ENCODE results near the gene SLC30A9. TPM values are rescaled to one million over a fixed set of nuclear protein-coding genes. Genes with fewer than 3 reads are reported as not detected.

SLC30A9 gene
- total RNA-seq, 1 experiment from 2014 or later = 32.4 TPM

- H3K9me3 ChIP-seq (ENCODE audit: control insufficient read depth, insufficient read depth, low read depth, low read length) = no peaks in the 10 kb centered on the region
- TF ChIP-seq SIN3A (IDR thresholded peaks at IDR 0.05; ENCODE audit: borderline replicate concordance, insufficient read depth, low read depth, low read length) (no peak), TCF7L2 (IDR thresholded peaks at IDR 0.05; ENCODE audit: low read depth, low read length) (no peak), POLR2AphosphoS5 (IDR thresholded peaks at IDR 0.05; ENCODE audit: low read depth, low read length) (no peak), REST (IDR thresholded peaks at IDR 0.05; ENCODE audit: insufficient read depth in 1 of 2, low read depth in 2 of 2, low read length in 1 of 2) (no peak), CTCF (IDR thresholded peaks at IDR 0.05) (no peak)
- intact Hi-C loops (cut with micrococcal nuclease; ENCODE audit: unreplicated experiment) = no loop called here
- no peak overlapping the region for H3K27ac ChIP-seq (ENCODE audit: low read length)
- in situ Hi-C loops (cut with HindIII; ENCODE audit: low pct_unique_long_range_greater_than_20kb, low sequenced_read_pairs) = no loop called here
- BruUV-seq (replicated peaks) = no TSS peak
- DNase-seq (ENCODE audit: low read depth, low spot score) (no peak), ATAC-seq (no peak)
- CTCF ChIA-PET = no interaction called here
- H3K4me3 ChIP-seq (ENCODE audit: low read depth in 2 of 2, low read length in 2 of 2) = no peak overlapping the region
- H3K27me3 ChIP-seq (ENCODE audit: control insufficient read depth, insufficient read depth, low read length) = no peaks in the 10 kb centered on the region
- no peaks in the 10 kb centered on the region; the same call in 1 of the 2 replicates for H3K36me3 ChIP-seq (ENCODE audit: control insufficient read depth, insufficient read depth, low read length)
- H3K4me1 ChIP-seq (ENCODE audit: control insufficient read depth, insufficient read depth, low read length) = no peaks in the 10 kb centered on the region
- POLR2A ChIA-PET = no interaction called here
Measured at GRCh38 chr4:42015438-42015837, 25.1 kb downstream of the SLC30A9 start.

- no peak overlapping the region for H3K4me3 ChIP-seq (ENCODE audit: low read depth in 2 of 2, low read length in 2 of 2)
- TF ChIP-seq CTCF (IDR thresholded peaks at IDR 0.05) (no peak), TCF7L2 (IDR thresholded peaks at IDR 0.05; ENCODE audit: low read depth, low read length) (no peak), POLR2AphosphoS5 (IDR thresholded peaks at IDR 0.05; ENCODE audit: low read depth, low read length) (no peak), SIN3A (IDR thresholded peaks at IDR 0.05; ENCODE audit: borderline replicate concordance, insufficient read depth, low read depth, low read length) (no peak), REST (IDR thresholded peaks at IDR 0.05; ENCODE audit: insufficient read depth in 1 of 2, low read depth in 2 of 2, low read length in 1 of 2) (no peak)
- H3K9me3 ChIP-seq (ENCODE audit: control insufficient read depth, insufficient read depth, low read depth, low read length) = no peaks in the 10 kb centered on the region
- peaks cover 2% of the 10 kb centered on the region; the same call in 1 of the 2 replicates for H3K36me3 ChIP-seq (ENCODE audit: control insufficient read depth, insufficient read depth, low read length)
- no peak for DNase-seq (ENCODE audit: low read depth, low spot score)
- ChIA-PET CTCF (no interaction called here), POLR2A (no interaction called here)
- in situ Hi-C loops (cut with HindIII; ENCODE audit: low pct_unique_long_range_greater_than_20kb, low sequenced_read_pairs) (no loop called here), intact Hi-C loops (cut with micrococcal nuclease; ENCODE audit: unreplicated experiment) (no loop called here)
- H3K27me3 ChIP-seq (ENCODE audit: control insufficient read depth, insufficient read depth, low read length) = no peaks in the 10 kb centered on the region
- ATAC-seq = no peak
- no peak overlapping the region for H3K27ac ChIP-seq (ENCODE audit: low read length)
- H3K4me1 ChIP-seq (ENCODE audit: control insufficient read depth, insufficient read depth, low read length) = no peaks in the 10 kb centered on the region
- BruUV-seq (replicated peaks) = no TSS peak
Measured at GRCh38 chr4:42018451-42018850, 28.1 kb downstream of the SLC30A9 start.
